Right renal pelvis (tissue), 4 donors: ENCODE data around the gene RAD17. TPM values are rescaled to one million over a fixed set of nuclear protein-coding genes. Genes with fewer than 3 reads are reported as not detected.
"Not testable (repeated sequence)": the region's sequence is repeated elsewhere in the genome, so short reads cannot be mapped to it uniquely, and the experiment has no call there.

Experiments used
- DNase-seq, 4 donors: peaks; one replicate each; pipeline ENCODE4 v3.0.0-alpha.2; 2013; ENCODE audit warnings: low read depth in 4 of 4, low spot score in 3 of 4, missing footprints in 1 of 4
- polyA plus RNA-seq, 4 donors: library from polyadenylated mRNA; unstranded; fragments of 120-200 nt; gene quantifications; one replicate each; pipeline ENCODE4 v1.2.1, GENCODE V29; 2013; ENCODE audit not compliant: insufficient read length in 4 of 4

RAD17 gene, protein sequence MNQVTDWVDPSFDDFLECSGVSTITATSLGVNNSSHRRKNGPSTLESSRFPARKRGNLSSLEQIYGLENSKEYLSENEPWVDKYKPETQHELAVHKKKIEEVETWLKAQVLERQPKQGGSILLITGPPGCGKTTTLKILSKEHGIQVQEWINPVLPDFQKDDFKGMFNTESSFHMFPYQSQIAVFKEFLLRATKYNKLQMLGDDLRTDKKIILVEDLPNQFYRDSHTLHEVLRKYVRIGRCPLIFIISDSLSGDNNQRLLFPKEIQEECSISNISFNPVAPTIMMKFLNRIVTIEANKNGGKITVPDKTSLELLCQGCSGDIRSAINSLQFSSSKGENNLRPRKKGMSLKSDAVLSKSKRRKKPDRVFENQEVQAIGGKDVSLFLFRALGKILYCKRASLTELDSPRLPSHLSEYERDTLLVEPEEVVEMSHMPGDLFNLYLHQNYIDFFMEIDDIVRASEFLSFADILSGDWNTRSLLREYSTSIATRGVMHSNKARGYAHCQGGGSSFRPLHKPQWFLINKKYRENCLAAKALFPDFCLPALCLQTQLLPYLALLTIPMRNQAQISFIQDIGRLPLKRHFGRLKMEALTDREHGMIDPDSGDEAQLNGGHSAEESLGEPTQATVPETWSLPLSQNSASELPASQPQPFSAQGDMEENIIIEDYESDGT
- 10 to 100 TPM; 37.1 to 44.4 (median 42.7) TPM for polyA plus RNA-seq

DNA sequence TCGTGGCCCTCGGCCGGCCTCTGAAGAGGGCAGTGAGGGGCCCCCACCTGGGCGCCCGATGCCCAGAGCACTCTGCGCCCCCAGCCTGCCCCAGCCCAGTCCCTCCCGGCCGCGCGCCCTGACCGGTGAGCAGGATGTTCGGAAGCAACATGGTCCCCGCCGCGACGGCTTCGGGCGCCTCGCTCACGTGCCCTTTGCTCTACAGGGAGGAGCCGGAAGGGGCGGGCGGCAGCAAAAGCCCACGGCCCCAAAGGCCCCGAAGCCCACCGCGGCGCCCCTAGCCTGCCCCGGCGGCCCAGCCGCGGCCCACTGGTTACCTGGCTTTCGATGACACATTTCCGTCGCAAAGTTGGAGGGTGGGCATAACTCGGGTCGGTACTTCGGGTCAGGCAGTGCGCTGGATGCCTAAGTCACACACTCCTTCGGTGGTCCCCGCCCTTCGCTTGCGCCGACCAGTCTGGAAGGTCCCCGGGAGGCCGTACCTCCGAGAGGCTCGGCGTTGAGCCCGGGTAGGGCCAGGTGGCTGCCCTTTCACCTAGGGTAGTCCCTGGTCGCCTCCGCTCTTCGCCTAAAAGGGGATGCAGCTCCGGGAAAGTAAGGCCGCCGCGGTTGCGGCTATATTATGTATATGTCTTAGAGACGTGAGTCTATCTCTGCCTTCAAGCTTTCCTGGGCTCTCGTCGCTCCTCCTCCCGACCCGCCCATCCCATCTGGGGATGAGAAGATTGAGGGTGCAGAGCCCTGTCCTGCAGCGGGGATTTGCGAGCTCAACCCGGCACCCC lies at the start of gene RAD17, which contains the start of the genes AK6 and TAF9:
Gene RAD17, plus strand, starts transcription at position 479 of the 782 bp plus-strand sequence. CDS start 2,391 bp downstream, outside the sequence.
Gene AK6, minus strand, starts transcription at position 181 of the 782 bp plus-strand sequence. Its CDS starts 30 bp downstream, at position 151.
Gene TAF9, minus strand, starts transcription at position 181 of the 782 bp plus-strand sequence. CDS start 3,783 bp downstream, outside the sequence.
- peak; percentile 86 to 98 (median 89) for DNase-seq

DNA sequence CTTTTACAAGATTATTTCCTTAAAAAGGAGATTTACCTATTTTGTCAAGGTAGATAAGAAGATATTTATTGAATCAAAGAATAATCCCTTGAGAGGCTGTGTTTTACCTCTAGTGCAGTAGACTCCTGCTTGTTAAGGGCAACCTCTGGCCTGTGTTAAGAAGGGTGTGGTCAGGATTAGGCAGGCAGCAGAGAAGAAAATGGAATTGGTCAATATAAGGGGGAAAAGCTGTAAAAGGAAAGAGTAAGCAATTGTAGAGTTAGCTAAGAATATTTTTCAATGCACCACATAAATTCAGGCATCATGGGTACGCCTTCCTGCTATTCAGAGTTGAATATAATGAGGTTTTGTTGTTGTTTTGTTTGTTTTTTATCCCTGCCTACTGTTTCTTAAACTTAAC lies 43.3 kb upstream of the RAD17 start:
- DNase-seq, result no peak

DNA sequence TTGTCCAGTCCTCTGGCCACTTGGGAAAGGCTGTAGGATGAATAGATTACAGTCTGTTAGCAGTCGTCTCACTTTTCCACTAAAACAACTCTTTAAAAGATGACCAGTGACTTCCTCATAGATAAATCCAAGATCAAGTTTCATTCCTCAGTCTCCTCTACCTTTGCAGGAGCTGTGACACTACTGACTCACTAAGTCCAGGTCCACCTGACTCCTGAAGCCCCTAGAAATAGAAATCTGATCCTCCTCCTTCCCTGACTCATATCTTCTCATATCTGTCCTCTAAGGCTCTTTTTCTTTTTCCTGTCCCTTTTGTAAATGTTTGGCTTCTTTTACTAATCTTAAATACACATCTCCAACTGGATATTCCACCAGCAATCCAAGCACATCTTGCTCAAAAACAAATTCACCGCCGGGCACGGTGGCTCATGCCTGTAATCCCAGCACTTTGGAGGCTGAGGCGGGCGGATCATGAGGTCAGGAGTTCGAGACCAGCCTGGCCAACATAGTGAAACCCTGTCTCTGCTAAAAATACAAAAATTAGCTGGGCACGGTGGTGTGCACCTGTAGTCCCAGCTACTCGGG lies 39.6 kb upstream of the RAD17 start:
- no peak for DNase-seq

DNA sequence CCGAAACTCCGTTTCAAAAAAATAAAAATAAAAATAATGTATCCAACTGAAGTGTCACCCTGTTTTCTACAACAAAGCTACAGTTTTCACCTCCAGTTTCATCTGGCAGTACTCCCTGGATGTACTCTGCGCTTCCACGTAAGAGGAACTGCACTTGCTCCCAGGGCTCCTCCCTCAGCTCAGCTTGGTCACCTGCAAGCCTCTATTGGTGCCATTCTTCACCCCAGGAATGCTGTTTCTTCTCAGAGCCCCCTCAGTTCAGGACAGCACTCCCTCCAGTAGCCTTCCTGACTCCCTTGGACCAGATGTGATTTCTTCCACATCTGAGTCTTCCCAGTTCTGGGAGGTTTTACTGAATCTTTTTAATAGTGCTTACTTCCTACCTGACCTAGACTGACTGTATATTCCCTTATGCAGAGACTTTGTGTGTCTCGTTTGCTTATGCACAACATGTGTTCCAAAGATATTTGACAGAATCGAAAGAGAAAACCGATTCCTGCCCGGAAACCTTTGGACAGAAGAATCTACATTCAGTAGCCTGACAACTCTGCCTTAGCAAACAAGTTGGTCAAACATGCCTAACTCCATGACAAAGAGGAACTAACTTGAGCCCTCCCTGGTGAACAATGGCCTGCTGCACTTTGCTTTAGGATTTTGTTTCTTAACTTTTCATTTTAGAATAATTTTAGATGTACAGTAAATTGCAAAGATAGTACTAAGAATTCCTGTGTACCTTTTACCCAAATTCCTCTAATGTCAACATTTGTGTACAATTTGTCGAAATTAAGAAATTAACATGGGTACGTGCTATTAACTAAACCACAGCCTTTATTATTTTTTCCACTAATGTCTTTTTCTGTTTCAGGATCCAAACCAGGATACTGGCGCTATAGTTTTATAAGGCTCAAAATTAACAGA lies 37.8 kb upstream of the RAD17 start:
- DNase-seq, result no peak

DNA sequence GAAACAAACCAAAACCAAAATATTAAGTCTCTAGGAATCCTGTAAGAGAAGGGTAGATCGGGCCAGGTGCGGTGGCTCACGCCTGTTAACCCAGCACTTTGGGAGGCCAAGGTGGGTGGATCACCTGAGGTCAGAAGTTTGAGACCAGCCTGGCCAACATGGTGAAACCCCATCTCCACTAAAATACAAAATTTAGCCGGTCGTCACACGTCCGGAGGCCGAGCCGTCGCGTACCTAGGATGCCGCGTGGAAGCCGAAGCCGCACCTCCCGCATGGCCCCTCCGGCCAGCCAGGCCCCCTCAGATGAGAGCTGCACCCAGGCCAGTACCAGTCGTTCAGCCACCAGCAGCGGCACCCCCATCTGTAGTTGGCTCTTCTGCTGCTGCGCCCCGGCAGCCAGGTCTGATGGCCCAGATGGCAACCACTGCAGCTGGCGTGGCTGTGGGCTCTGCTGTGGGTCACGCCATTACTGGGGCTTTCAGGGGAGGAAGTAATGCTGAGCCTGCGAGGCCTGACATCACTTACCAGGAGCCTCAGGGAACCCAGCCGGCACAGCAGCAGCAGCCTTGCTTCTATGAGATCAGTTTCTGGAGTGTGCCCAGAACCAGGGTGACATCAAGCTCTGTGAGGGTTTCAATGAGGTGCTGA lies 35.8 kb upstream of the RAD17 start:
- not testable (repeated sequence) for DNase-seq

DNA sequence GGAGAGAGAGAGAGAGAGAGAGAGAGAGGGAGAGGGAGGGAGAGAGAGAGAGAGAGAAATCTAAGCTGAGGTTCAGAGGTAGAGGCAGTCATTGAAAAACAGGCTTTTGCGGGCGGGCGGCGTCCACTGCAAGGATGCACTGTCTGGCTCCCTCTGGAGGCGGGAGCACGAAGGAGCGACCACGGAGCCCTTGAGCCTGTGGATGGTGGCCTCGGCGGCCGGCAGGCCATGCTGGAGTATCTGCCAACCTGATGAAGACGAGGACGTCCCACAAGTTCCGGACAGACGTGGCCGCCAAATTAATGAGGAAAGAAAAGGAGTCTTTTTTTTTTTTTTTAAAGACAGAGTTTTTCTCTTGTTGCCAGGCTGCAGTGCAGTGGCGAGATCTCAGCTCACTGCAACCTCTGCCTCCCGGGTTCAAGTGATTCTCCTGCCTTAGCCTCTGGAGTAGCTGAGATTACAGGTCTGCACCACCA lies 34.8 kb upstream of the RAD17 start:
- peak; percentile 43 to 65 (median 60) for DNase-seq

DNA sequence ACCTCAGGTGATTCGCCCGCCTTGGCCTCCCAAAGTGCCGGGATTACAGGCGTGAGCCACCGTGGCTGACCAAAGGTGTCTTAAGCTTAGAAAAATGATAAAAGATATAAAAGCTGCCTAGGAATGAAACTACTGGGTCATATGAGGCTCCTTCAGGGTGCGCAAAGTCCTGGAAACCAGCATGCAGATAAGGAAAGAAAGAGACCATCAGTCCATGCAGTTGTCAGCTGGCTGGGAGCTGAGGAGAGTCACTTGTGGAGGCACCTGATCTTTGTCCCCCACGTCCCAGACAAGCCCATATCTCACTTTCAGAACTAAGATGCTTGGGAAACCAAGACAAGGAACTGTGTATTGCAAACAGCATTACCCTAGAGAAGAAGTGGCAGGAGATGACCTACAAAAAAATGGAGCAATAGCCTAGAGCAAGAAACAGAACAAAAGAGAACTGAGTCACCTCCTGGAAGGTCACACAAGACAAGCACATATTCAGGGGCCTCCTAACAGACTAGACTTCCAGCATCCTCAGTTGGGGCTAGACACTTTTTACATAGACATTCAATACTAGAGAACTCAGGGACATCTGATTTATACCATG lies 34.2 kb upstream of the RAD17 start:
- DNase-seq, result no peak

DNA sequence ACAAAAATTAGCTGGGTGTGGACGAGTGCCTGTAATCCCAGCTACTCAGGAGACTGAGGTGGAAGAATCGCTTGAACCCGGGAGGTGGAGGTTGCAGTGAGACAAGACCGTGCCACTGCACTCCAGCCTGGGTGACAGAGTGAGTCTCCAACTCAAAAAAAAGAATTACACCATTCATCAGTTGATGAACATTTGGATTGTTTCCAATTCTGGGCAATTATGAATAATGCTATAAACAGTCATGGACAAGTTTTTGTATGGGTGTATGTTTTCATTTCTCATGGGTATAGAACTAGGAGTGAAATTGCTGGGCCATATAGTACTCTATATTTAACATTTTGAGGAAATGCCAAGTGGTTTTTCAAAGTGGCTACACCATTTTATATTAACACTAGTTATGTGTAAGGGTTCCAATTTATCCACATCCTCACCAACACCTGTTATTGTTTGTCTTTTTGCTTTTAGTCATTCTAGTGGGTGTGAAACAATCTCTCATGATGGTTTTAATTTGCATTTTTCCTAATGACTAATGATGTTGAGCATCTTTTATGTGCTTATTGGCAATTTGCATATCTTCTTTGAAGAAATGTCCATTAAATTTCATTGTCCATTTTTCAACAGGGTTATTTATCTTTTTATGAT lies 28.0 kb upstream of the RAD17 start:
- no peak for DNase-seq

DNA sequence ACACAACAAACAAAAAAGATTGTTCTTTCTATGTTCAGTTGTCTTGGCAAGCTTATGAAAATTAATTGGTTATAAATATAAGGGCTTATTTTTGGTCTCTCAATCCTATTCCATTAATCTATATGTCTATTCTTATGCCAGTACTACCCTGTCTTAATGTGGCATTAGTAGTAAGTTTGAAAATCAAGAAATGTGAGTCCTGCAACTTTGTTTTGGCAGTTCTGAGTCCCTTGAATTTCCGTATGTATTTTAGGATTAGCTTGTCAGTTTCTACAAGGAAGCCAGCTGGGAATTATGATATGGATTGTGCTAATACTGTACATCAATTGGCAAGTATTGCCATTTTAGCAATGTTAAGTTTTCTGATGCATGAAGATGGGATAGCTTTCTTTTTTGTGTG lies 26.5 kb upstream of the RAD17 start:
- no peak for DNase-seq

DNA sequence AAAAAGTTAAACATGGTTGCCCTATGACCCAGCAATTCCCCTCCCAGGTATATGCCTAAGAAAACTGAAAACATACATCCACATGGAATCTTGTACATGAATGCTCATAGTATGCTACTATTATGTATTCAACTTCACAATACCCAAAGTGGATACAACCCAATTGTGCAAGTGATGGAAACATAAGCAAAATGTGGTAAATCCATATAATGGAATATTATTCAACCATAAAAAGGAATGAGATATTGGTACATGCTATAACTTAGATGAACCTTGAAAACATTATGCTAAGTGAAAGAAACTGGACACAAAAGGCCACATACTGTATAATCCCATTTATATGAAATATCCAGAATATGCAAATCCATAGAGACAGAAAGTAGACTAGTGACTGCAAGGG lies 19.0 kb upstream of the RAD17 start:
- DNase-seq, result no peak

DNA sequence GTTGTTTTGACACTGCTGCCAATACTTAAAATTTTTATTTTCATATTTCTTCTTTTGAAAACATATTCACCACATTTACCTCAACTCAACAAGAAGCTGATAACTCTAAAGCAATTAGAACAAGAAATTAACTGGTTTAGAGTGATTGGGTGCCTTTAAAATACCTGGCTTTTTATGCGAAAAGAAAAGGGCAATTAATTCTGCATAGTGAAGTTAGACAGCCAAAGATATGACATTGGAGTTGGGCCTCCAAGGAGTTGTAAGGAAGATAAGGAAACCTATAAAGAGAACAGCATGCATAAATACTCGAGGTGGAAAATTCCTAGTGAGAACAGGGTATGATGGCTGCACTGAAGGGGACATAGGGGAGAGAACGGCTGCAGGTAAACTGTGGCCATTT lies 9.9 kb upstream of the RAD17 start:
- no peak for DNase-seq

DNA sequence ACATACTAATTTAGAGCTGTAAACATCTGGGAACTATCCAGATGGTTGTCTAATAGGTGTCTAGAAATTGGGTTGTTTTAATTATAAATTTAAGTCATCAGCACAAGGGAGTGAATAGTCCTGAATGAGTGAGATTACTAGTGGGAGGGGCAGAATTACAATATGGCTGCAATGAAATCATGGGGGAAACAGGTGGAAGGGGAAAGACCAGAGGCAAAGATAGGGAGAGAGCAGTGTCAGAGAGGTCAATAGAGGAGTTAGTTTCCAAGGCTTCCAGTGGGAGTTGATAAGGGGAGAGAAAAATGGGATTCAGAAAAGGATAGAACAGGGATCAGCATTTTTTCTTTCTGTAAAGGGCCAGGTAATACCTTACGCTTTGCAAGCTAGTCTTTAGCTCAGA lies 9.2 kb upstream of the RAD17 start:
- no peak for DNase-seq

DNA sequence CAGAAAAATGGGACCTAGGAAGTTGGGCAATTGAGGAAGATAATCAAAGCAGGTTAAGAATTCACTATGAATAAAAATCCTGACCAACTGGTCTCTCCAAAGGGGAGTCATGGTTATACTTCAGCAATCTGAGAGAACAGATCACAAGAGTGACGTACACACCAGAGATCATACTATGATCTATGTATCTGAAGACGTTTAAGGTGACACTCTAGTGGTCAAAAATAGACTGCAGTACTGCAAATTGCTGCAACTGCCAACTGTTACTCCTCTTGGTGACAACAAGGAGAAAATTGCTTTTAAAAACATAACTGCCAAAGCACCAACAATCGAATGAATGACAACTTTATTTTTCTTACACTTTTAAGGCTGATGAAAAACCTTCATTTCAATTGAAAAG lies 5.2 kb upstream of the RAD17 start:
- no peak for DNase-seq

DNA sequence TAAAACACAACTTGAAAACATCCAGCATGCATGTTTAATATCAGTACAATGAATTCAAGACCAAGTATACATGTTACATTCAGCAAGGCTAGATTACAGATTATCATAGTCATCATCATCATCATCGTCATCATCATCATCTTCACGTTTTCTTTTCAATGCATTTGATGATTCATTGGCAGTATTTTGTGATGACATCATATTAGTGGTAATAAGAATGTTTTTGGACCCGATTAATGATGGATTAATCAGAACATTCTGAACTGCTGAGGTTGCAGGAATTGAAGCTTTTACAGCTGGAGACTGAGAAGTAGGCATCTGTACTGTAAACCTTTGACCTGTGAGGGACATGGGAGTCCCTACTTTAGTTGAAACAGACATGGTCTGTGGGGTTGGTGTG lies 4.8 kb upstream of the RAD17 start:
- no peak for DNase-seq

DNA sequence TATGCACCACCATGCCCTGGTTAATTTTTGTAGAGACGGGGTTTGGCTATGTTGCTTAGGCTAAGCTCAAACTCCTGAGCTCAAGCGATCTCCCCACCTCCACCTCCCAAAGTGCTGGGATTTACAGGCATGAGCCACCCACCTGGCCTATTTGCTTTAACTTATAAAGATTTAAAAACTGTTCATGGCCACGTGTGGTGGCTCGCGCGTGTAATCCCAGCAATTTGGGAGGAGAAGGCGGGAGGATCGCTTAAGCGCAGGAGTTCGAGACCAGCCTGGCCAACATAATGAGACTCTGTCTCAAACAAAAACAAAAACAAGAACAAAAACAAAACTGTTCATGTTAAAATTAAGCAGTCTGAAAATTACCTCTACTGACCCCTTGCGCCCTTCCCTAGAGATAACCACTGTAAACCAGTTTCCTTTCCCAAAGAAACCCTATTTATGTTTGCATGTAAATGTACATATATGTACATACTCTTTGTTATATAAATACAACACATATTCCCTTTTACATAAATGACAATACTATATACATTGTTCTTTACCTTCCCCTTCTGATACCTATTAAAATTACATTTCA lies 1.8 kb upstream of the RAD17 start:
- DNase-seq, result no peak

DNA sequence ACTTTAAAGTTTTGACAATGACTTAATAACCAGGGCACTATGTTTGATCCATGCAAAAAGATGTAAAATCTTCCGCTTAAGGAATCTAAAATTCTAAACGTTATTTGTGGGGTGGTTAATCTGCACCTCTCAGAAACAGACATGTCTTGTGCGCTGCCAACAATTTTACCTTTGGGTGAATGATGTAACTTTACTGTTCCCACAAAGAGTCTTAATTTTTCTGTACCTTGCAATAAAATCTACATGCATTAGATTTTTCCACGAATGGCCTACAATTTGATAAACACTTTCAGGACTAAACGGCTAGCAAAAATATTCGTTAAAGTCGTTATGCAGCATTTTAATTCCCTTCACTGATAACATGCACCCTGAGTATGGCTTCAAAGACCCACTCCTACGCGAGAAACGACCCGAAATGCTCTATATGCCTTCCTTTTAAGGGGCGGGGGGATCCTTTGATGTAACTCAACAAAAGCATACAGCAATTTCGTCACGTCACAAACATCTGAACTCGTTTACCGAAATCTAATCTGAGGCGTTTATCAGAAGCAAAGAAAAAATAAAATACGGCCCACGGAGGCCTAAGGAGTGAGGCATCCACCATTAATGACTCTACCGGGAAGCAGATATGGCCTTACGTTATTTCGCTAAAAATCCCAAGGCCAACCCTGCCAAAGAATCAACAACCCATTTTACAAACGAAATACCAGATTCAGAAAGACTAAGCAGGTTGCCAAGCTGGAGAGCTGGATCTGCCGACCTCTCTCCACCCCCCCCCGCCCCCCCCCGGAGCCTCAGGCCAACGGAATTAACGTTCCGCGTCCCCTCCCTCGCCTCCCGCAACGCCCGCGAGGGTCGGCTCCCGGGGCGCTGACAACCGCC lies 919 bp upstream of the RAD17 start:
- peak in 3 of 4 donors; percentile 23 to 28 (median 23) for DNase-seq

DNA sequence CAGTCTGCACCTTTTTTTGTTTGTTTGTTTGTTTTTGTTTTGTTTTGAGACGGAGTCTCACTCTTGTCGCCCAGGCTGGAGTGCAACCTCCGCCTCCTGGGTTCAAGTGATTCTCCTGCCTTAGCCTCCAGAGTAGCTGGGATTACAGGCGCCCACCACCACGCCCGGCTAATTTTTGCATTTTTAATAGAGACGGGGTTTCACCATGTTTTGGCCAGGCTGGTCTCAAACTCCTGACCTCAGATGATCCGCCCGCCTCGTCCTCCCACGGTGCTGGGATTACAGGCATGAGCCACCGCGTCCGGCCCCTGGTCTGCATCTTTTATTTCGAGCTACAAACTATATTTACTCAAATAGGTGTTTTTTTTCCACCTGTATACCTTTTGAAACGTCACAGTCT lies 717 bp downstream of the RAD17 start:
- DNase-seq, result not testable (repeated sequence)
